ENCODE measurements around the gene PTGES3.
"Not testable (repeated sequence)": the region's sequence is repeated elsewhere in the genome, so short reads cannot be mapped to it uniquely, and the experiment has no call there.

Gene PTGES3

GRCh38 chr12:56709759-56710376, 21.8 kb upstream of the PTGES3 start:
- DNase-seq (ENCODE audit: low spot score): no peak

DNA sequence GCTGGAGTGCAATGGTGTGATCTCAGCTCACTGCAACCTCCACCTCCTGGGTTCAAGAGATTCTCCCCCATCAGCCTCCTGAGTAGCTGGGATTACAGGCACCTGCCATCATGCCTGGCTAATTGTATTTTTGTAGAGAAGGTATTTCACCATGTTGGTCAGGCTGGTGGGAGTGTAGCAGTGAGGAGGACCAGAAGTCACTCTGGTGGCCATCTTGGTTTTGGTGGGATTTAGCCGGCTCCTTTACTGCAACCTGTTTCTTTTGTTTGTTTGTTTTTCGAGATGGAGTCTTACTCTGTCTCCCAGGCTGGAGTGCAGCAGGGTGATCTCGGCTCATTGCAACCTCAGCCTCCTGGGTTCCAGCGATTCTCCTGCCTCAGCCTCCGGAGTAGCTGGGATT, 16.4 kb upstream of the PTGES3 start:
- not testable (repeated sequence) for DNase-seq (ENCODE audit: low spot score)

DNA sequence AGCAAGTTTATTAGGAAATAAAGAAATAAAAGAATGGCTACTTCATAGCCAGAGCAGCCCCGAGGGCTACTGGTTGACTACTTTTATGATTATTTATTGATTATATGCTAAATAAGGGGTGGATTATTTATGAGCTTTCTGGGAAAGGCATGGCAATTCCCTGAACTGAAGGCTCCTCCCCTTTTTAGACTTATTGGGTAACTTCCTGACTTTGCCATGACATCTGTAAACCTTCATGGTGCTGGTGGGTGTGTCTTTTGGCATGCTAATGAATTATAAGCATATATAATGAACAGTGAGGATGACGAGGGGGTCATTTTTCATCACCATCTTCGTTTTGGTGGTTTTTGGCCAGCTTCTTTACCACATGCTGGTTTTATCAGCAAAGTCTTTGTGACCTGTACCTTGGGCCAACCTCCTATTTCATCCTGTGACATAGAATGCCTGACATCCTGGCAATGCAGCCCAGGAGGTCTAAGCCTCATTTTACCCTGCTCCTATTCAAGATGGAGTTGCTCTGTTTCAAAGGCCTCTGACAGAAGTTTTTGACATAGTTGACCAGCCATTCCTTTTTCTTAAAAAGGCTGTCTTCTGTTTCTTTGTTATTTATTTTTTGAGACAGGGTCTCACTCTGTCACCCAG, 11.1 kb upstream of the PTGES3 start:
- no peak for DNase-seq (ENCODE audit: low spot score)

GRCh38 chr12:56695327-56696101, 7.4 kb upstream of the PTGES3 start:
- DNase-seq (ENCODE audit: low spot score): no peak

DNA sequence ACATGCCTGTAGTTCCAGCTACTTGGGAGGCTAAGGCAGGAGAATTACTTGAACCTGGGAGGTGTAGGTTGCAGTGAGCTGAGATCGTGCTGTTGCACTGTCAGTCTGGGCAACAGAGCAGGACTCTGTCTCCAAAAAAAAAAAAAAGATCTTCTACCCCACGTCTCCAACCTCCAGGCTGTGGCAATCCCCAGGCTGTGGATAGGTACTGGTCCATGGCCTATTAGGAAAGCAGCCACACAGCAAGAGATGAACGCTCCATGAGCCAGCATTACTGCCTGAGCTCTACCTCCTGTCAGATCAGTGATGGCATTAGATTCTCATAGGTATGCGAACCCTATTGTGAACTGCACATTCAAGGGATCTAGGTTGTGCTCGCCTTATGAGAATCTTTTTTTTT, 6.1 kb upstream of the PTGES3 start:
- no peak for DNase-seq (ENCODE audit: low spot score)

GRCh38 chr12:56688846-56689109, 694 bp upstream of the PTGES3 start:
- no peak for DNase-seq (ENCODE audit: low spot score)

DNA sequence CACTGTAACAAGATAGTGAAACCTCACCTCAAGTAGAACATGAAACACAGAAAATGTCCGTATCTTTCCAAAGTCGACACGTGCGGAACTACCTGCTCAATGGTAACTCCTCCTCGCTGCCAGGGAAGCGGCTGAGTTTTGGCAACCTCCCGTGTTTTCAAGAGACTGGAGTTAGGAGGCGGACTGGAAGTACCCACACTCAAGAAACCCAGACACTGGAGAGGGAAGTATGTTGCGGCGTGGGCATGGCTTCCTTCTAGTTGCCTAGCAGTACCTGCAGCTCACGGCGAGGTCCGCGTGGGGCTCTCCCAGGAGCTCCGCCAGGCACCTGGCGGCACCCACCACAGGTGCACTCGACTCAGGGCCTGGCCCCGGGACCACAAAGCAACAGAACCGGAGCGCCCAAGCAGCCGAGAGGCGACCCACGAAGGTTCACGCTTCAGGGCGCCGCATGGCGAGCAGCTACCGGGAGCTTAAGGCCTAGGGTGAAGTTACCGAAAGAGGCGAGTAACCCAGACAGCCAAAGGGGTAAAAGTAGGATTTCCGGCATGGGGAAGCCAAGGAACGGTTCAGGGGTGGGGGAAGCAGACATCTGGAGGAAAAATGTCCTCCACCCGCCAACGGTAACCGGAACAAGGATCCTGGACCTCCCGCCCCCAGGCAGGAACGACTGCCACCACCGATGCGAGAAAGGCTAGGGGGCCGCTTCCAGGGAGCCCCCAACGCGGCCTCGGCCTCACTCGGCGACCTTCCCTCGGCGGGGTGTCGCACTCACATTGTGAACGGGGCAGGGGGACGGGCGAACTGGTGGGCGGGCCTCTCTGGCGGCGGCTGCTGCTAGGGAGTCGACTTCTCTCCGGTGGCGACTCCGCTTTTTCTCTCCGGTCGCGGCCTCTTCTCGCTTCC, 608 bp downstream of the PTGES3 start:
- DNase-seq (ENCODE audit: low spot score): no peak

DNA sequence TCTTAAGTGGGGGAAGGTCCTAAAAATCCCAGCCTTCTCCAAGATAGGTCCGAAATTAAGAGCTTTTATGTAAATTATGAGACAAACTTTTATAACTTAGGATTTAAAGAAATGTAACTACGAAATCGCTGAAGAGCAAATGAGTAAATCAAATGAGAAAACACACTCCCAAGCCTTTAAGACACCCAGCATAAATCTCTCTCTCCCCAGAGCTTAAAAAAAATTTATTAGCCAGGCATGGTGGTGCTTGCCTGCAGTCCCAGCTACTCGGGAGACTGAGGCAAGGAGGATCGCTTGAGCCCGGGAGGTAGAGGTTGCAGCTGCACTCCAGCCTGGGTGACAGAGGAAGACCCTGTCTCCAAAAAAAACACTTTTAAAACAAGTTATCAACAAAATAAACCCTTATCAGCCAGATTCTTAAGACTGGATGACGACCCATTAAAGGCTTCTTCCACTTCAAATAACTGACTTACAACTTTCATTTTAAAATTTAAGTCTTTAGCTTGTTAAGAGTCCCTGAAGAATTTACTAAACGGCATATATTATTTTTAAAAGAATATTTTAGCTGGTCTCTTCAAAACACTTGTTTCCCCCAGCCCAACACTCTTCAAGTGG, 3.2 kb downstream of the PTGES3 start:
- DNase-seq (ENCODE audit: low spot score): no peak

DNA sequence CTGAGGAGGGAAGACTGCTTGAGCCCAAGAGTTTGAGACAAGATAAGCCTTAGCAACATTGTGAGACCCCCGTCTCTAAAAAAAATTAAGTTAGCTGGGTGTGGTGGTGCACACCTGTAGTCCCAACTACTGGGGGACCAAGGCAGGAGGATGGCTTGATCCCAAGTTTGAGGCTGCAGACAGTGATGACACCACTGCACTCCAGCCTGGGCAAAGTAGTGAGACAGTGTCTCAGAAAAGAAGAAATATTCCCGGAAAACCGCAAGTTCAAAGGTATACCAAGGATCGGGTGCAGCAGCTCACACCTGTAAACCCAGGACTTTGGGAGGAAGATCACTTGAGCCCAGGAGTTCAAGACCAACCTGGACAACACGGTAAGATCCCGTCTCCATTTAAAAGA, 5.8 kb downstream of the PTGES3 start:
- DNase-seq (ENCODE audit: low spot score): no peak

DNA sequence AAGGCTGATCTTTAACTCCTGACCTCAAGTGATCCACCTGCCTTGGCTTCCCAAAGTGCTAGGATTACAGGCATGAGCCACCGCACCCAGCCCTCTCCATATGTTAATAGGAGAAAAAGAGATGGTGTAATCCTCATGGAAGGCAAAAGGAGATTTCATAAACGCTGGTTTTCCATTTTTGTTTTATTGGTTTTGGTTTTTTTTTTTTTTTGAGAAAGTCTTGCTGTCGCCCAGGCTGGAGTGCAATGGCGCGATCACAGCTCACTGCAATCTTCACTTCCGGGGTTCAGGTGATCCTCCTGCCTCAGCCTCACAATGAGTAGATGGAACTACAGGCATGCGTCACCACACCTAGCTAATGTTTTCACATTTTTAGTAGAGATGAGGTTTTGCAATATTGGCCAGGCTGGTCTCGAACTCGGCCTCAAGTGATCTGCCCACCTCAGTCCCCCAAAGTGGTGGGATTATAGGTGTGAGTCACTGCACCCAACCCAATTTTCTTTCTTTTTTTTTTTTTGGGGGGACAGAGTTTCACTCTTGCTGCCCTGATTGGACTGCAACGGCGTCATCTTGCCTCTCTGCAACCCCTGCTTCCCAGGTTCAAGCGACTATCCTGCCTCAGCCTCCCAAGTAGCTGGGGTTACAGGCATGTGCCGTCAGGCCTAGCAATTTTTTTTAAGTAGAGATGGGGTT, 8.1 kb downstream of the PTGES3 start:
- DNase-seq (ENCODE audit: low spot score): no peak

DNA sequence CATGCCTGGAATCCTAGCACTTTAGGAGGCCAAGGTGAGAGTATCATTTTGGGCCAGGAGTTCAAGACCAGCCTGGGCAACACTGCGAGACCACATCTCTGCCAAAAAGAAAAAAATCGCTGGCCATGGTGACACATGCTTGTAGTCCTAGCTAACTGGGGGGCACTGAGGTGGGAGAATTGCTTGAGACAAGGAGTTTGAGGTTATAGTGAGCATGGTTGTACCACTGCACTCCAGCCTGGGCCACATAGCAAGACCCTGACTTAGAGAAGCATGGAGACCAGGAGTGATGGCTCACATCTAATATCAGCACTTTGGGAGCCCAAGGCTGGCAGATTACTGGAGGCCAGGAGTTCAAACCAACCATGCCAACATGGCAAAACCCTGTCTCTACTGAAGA, 9.2 kb downstream of the PTGES3 start:
- DNase-seq (ENCODE audit: low spot score): no peak

DNA sequence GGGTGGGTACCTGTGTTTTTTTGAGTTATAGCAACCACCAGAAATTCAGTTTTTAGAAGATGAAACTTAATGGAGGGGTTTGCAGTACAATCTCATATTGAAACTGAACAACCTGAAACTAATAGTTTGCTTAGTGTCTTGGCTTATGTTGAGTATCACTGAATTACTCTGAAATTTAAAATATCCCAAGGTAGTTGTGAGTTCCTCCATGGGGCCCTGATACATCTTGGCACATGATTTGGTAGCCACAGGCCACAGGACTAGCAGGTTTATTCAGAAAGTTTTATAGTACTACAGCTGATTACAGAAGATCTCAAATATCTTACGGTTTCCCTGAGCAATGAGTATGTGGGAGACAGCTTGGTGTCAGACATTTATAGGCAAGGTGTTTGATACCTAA, 10.4 kb downstream of the PTGES3 start:
- DNase-seq (ENCODE audit: low spot score): no peak

DNA sequence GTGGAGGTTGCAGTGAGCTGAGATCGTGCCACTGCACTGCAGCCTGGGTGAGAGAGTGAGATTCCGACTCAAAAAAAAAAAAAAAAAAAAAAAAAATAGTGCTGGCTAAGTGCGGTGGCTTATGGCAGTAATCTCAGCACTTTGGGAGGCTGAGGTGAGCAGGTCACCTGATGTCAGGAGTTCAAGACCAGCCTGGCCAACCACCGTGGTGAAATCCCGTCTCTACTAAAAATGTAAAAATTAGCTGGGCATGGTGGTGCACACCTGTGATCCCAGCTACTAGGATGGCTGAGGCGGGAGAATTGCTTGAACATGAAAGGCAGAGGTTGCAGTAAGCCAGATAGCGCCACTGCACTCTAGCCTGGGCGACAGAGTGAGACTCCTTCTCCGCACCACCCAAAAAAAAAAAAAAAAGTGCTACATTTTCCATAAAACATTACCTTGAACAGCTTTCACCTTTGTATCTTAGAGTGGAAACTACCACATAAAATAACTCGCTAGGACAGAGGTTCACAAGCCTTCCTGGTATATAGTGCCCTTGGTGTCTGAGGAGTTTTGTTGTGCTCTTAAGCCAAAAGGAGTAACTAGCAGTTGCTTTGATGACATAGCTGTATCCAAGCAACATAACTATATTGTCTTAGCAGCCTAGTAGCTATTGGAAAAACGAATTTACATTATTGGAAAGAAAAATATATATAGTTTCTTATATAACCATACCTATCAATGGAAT, 11.1 kb downstream of the PTGES3 start:
- DNase-seq (ENCODE audit: low spot score): no peak

DNA sequence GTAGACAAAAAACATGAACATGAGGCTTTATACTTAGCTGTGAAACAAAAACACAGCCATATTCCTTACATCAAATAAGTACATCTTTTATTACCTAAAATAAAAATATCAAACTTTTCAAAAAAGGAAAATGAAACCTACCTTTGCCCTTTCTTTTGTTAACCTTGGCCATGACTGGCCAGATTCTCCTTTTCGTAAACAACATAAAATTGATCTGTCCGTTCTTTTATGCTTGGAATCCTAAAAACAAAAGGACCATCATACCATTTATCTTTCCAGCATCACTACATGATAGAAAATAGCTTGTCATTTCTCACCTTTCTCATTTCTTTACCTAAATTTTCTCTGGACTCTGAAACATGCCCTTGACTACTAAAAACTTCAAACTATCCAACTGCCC, 16.5 kb downstream of the PTGES3 start:
- DNase-seq (ENCODE audit: low spot score): no peak

DNA sequence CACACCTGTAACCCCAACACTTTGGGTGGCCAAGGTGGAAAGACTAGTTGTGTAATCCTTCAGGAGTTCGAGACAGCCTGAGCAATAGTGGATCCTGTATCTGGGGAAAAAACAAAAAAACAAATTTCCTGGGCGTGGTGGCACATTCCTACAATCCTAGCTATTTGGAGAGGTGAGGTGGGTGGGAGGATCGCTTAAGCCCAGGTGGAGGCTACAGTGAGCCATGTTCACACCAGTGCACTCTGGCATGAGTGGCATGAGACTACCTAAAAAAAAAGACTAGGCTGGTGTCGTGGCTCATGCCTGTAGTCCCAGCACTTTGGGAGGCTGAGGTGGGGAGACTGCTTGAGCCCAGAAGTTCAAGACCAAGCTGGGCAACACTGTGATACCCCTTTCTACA, 17.2 kb downstream of the PTGES3 start:
- DNase-seq (ENCODE audit: low spot score): no peak

DNA sequence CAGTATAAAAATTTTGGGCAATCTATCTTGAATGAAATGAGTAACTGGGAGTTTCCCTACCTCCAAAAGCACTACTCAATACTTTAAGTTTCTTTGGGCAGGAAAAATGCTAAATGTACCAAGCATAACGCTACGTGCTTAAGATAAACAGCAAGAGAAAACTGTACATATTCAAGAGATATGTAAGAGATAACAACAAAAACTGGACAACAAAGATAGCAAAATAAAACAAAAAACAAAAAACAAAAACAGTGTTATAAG, 20.0 kb downstream of the PTGES3 start:
- DNase-seq (ENCODE audit: low spot score): no peak

- no peak for DNase-seq (ENCODE audit: low spot score)
These were observed 26.0 kb downstream of the PTGES3 start for GRCh38 chr12:56661979-56662638.

DNA sequence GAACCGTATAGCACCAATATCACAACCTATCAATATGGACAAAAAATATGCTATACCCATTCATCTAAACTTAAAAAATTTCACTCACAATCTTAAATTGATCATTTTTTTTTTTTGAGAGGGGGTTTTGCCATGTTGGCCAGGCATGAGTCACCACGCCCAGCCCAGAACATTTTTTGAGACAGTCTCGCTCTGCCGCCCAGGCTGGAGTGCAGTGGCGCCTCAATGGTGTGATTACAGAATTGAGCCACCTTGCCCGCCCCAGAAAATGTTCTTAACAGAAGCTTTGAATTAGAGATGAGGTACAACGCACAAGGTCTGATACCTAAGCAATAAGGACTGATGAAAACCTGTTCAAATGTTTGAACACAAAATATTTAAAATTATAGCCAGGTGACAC, 26.5 kb downstream of the PTGES3 start:
- DNase-seq (ENCODE audit: low spot score): no peak

DNA sequence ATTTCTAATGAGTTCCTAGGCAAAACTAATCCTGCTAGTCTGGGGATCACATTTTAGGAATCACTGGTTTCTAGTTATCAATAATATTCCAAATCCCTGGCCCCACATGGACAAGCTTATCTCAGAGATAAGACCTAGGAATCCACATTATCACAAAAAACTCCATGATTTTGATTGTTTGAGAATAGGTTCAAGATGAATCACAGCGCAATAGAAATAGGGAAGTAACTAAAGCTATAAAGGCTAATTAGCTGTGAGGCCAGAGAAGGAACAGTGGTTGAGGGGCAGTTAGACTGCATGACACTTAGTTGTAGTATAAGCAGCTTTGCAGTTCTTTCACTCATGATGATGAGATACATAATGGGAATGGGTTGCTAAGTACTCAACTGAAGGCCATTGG, 29.2 kb downstream of the PTGES3 start:
- DNase-seq (ENCODE audit: low spot score): no peak

All from HuH-7.5 (cell line).